H9 (cell line): Measurements from ENCODE around the gene PLXNA4. TPM values are rescaled to one million over a fixed set of nuclear protein-coding genes. Genes with fewer than 3 reads are reported as not detected.

ENCODE experiments used
- DNase-seq: peaks from one replicate; pipeline ENCODE4 v3.0.0-alpha.2; 2017
- H2AFZ ChIP-seq: one replicate; pipeline ENCODE4 v1.6.1; 2013; ENCODE audit warnings: mild to moderate bottlenecking, low read length, control low read depth, moderate library complexity
- H2AK5ac ChIP-seq: 2 replicates; pipeline ENCODE4 v1.6.1; 2013; ENCODE audit warnings: low read length, control low read depth, mixed read lengths; ENCODE audit not compliant: insufficient read length
- H2BK120ac ChIP-seq: one replicate; pipeline ENCODE4 v1.6.1; 2013; ENCODE audit warnings: low read depth, mild to moderate bottlenecking, low read length, control low read depth, inconsistent platforms; ENCODE audit not compliant: poor library complexity, severe bottlenecking
- H2BK12ac ChIP-seq: 2 replicates; pipeline ENCODE4 v1.6.1; 2013; ENCODE audit warnings: low read length, control low read depth, mixed read lengths, low read depth; ENCODE audit not compliant: insufficient read length
- H2BK15ac ChIP-seq: 2 replicates; pipeline ENCODE4 v1.6.1; 2013; ENCODE audit warnings: low read depth, low read length, control low read depth
- H2BK20ac ChIP-seq: one replicate; pipeline ENCODE4 v1.6.1; 2013; ENCODE audit warnings: low read depth, mild to moderate bottlenecking, low read length, control low read depth, inconsistent platforms; ENCODE audit not compliant: poor library complexity, severe bottlenecking
- H2BK5ac ChIP-seq: 2 replicates; pipeline ENCODE4 v1.6.1; 2013; ENCODE audit warnings: low read length, control low read depth, mixed read lengths; ENCODE audit not compliant: insufficient read length
- H3K14ac ChIP-seq: 2 replicates; pipeline ENCODE4 v1.6.1; 2013; ENCODE audit warnings: low read length, control low read depth; ENCODE audit not compliant: insufficient read depth
- H3K18ac ChIP-seq: 2 replicates; pipeline ENCODE4 v1.6.1; 2013; ENCODE audit warnings: low read depth, mild to moderate bottlenecking, mixed read lengths, low read length, control low read depth; ENCODE audit not compliant: insufficient read length
- H3K23ac ChIP-seq: 2 replicates; pipeline ENCODE4 v1.6.1; 2013; ENCODE audit warnings: low read length, control low read depth, mixed read lengths, low read depth; ENCODE audit not compliant: insufficient read length
- H3K23me2 ChIP-seq: 2 replicates; pipeline ENCODE4 v1.6.1; 2013; ENCODE audit warnings: low read depth, mild to moderate bottlenecking, mixed read lengths, low read length, control low read depth; ENCODE audit not compliant: insufficient read length, poor library complexity, severe bottlenecking
- H3K27ac ChIP-seq: 2 replicates; pipeline ENCODE4 v1.5.1; 2013; ENCODE audit warnings: low read length, control low read depth, mixed read lengths, low read depth; ENCODE audit not compliant: insufficient read length
- H3K27me3 ChIP-seq: 2 replicates; pipeline ENCODE4 v1.6.1; 2013; ENCODE audit warnings: low read length, control low read depth, inconsistent platforms; ENCODE audit not compliant: insufficient read depth
- H3K4ac ChIP-seq: 2 replicates; pipeline ENCODE4 v1.6.1; 2013; ENCODE audit warnings: low read depth, mild to moderate bottlenecking, control low read depth, inconsistent platforms, low read length, moderate library complexity
- H3K4me1 ChIP-seq: 2 replicates; pipeline ENCODE4 v1.6.1; 2013; ENCODE audit warnings: low read length, control low read depth, inconsistent platforms; ENCODE audit not compliant: insufficient read depth
- H3K4me2 ChIP-seq: 2 replicates; pipeline ENCODE4 v1.6.1; 2013; ENCODE audit warnings: low read length, control low read depth, mixed read lengths; ENCODE audit not compliant: insufficient read length, insufficient read depth
- H3K56ac ChIP-seq: 2 replicates; pipeline ENCODE4 v1.6.1; 2013; ENCODE audit warnings: low read depth, mild to moderate bottlenecking, mixed read lengths, low read length, control low read depth; ENCODE audit not compliant: insufficient read length
- H3K79me1 ChIP-seq: 2 replicates; pipeline ENCODE4 v1.6.1; 2013; ENCODE audit warnings: low read depth, mild to moderate bottlenecking, moderate library complexity, low read length, control low read depth, inconsistent platforms; ENCODE audit not compliant: insufficient read depth, poor library complexity, severe bottlenecking
- H3K79me2 ChIP-seq: 2 replicates; pipeline ENCODE4 v1.6.1; 2013; ENCODE audit warnings: low read length, control low read depth, inconsistent platforms; ENCODE audit not compliant: insufficient read depth
- H3K9ac ChIP-seq: 2 replicates; pipeline ENCODE4 v1.6.1; 2013; ENCODE audit warnings: low read length, control low read depth, mixed read lengths; ENCODE audit not compliant: insufficient read length; ENCODE audit errors: extremely low read depth
- H3K9me3 ChIP-seq: one replicate; pipeline ENCODE4 v1.6.1; 2013; ENCODE audit warnings: low read depth, low read length, inconsistent platforms; ENCODE audit not compliant: control insufficient read depth
- H3T11ph ChIP-seq: one replicate; pipeline ENCODE4 v1.6.1; 2013; ENCODE audit warnings: mild to moderate bottlenecking, low read length, control low read depth, inconsistent platforms
- H4K20me1 ChIP-seq: one replicate; pipeline ENCODE4 v1.6.1; 2013; ENCODE audit not compliant: control insufficient read depth, insufficient read length, insufficient read depth
- H4K5ac ChIP-seq: 2 replicates; pipeline ENCODE4 v1.6.1; 2013; ENCODE audit warnings: low read depth, mild to moderate bottlenecking, mixed read lengths, low read length, control low read depth; ENCODE audit not compliant: insufficient read length
- H4K8ac ChIP-seq: replicated peaks from 2 replicates; pipeline ENCODE4 v1.6.1; 2013; ENCODE audit warnings: low read length, control low read depth, mixed read lengths, low read depth; ENCODE audit not compliant: insufficient read length
- H4K91ac ChIP-seq: 2 replicates; pipeline ENCODE4 v1.6.1; 2013; ENCODE audit warnings: low read depth, mild to moderate bottlenecking, moderate library complexity, mixed read lengths, low read length, control low read depth; ENCODE audit not compliant: insufficient read length
- H3K27ac Mint-ChIP-seq, 3 experiments: 2 replicates in 2 of 3; 3 replicates in 1 of 3; pipeline ENCODE4 v1.8.0; 2020 to 2021; ENCODE audit warnings: mixed read lengths in 3 of 3, mild to moderate bottlenecking in 1 of 3, moderate library complexity in 1 of 3
- H3K27me3 Mint-ChIP-seq: 2 replicates; pipeline ENCODE4 v1.8.0; 2021; ENCODE audit warnings: low read depth, mild to moderate bottlenecking, moderate library complexity, mixed read lengths
- H3K36me3 Mint-ChIP-seq, 3 experiments: 2 replicates in 2 of 3; 3 replicates in 1 of 3; pipeline ENCODE4 v1.8.0; 2020 to 2021; ENCODE audit warnings: low read depth in 3 of 3, mixed read lengths in 3 of 3; ENCODE audit not compliant: insufficient read depth in 1 of 3
- H3K4me1 Mint-ChIP-seq, 2 experiments: 2 replicates each; pipeline ENCODE4 v1.8.0; 2020; ENCODE audit warnings: mixed read lengths in 2 of 2
- H3K4me3 Mint-ChIP-seq, 2 experiments: 2 replicates in 1 of 2; 3 replicates in 1 of 2; pipeline ENCODE4 v1.8.0; 2020 to 2021; ENCODE audit warnings: mild to moderate bottlenecking in 2 of 2, mixed read lengths in 2 of 2, moderate library complexity in 1 of 2
- H3K9me3 Mint-ChIP-seq, 2 experiments: 2 replicates in 1 of 2; 3 replicates in 1 of 2; pipeline ENCODE4 v1.8.0; 2020; ENCODE audit warnings: mild to moderate bottlenecking in 2 of 2, mixed read lengths in 2 of 2, moderate library complexity in 1 of 2
- CTCF ChIP-seq: fragments of 200-600 bp; sonication (generic); conservative IDR thresholded peaks from 3 replicates; pipeline ENCODE4 v1.8.0; 2021; ENCODE audit warnings: antibody characterized with exemption, mild to moderate bottlenecking
- WGBS: extraction: QIAGEN DNeasy Blood & Tissue Kit; methylation state at CpG from one replicate; pipeline ENCODE4 v1.1.7; 2013; ENCODE audit warnings: missing lambda C conversion rate, low lambda C conversion rate, mixed read lengths; ENCODE audit not compliant: insufficient read length; ENCODE audit errors: extremely low coverage; 5-methylcytosine and 5-hydroxymethylcytosine counted together
- total RNA-seq: library from RNA; stranded (reverse); gene quantifications from 2 replicates; pipeline ENCODE4 v1.2.1, GENCODE V29; 2021

Gene PLXNA4
- total RNA-seq, 1 experiment from 2014 or later = 0.35 TPM

GRCh38 chr7:132202541-132202940 lies 373.7 kb downstream of the PLXNA4 start:
- H2BK15ac ChIP-seq = no peak overlapping the region
- no peak overlapping the region for H2BK120ac ChIP-seq
- no peak overlapping the region for H3K4me2 ChIP-seq
- no peaks in the 10 kb centered on the region for H4K20me1 ChIP-seq
- H2BK5ac ChIP-seq = no peak overlapping the region
- H3K56ac ChIP-seq = no peak overlapping the region
- no peaks in the 10 kb centered on the region for H3K79me2 ChIP-seq
- H2BK12ac ChIP-seq = no peak overlapping the region
- no peak for TF ChIP-seq CTCF
- no peak overlapping the region for H2AFZ ChIP-seq
- H3K9me3 Mint-ChIP-seq = no peaks in the 10 kb centered on the region; a peak in 2 of 5 replicates
- no peak overlapping the region for H4K8ac ChIP-seq
- H4K5ac ChIP-seq = no peak overlapping the region
- no peaks in the 10 kb centered on the region for H3K27me3 ChIP-seq
- H3K4me1 ChIP-seq = peaks cover 4% of the 10 kb centered on the region; the same call in 1 of the 2 replicates
- H2BK20ac ChIP-seq = no peak overlapping the region
- H3K4ac ChIP-seq = no peak overlapping the region
- no peak for DNase-seq
- H3T11ph ChIP-seq = no peak overlapping the region
- no peak overlapping the region for H3K9ac ChIP-seq
- no peak overlapping the region for H3K27ac ChIP-seq
- H3K4me1 Mint-ChIP-seq = peaks cover 27 to 38% of the 10 kb centered on the region in 2 experiments
- H3K27me3 Mint-ChIP-seq = peaks cover 7% of the 10 kb centered on the region; the same call in 1 of the 2 replicates
- no peak overlapping the region for H3K4me3 Mint-ChIP-seq
- no CpG with 5 or more reads among the region's 9 CpGs for WGBS
- no peak overlapping the region for H3K23ac ChIP-seq
- H3K23me2 ChIP-seq = no peaks in the 10 kb centered on the region
- no peak overlapping the region for H3K18ac ChIP-seq
- no peak overlapping the region for H2AK5ac ChIP-seq
- no peak overlapping the region; the same call in 1 of the 2 replicates for H3K14ac ChIP-seq
- H3K27ac Mint-ChIP-seq = no peak overlapping the region
- H3K36me3 Mint-ChIP-seq = no peaks in the 10 kb centered on the region; a peak in 1 of 7 replicates
- no peaks in the 10 kb centered on the region for H3K9me3 ChIP-seq
- no peaks in the 10 kb centered on the region for H3K79me1 ChIP-seq
- H4K91ac ChIP-seq = no peak overlapping the region
